Measurements from ENCODE around the gene ITIH1. TPM values are rescaled to one million over a fixed set of nuclear protein-coding genes. Genes with fewer than 3 reads are reported as not detected.

Gene ITIH1
- total and polyA plus RNA-seq, 9 of the 15 experiments (the other 6 are each of a cell fraction or from before 2014, with no cell fraction given): 0.31 TPM; not detected in 8

- TF ChIP-seq ZBTB40 (IDR thresholded peaks at IDR 0.05) (peak; percentile 63), ZBTB40 (CRISPR knock-in tag; IDR thresholded peaks at IDR 0.05) (no peak), CREB3L1 (IDR thresholded peaks at IDR 0.05; ENCODE audit: borderline replicate concordance, low read depth) (peak; percentile 65; the same call in 1 of the 2 replicates), CBX2 (IDR thresholded peaks at IDR 0.05; ENCODE audit: insufficient read depth, low read length, poor library complexity, severe bottlenecking) (no peak), SMAD1 (IDR thresholded peaks at IDR 0.05; ENCODE audit: low read depth, low read length, partially characterized antibody) (peak; percentile 85), RUNX1 (IDR thresholded peaks at IDR 0.05; ENCODE audit: low read depth) (no peak), THAP7 (CRISPR knock-in tag; IDR thresholded peaks at IDR 0.05) (no peak), ZBTB8A (IDR thresholded peaks at IDR 0.05; ENCODE audit: partially characterized antibody) (no peak), ZNF354B (CRISPR knock-in tag; IDR thresholded peaks at IDR 0.05) (no peak), TOE1 (IDR thresholded peaks at IDR 0.05; ENCODE audit: borderline replicate concordance) (no peak), TOE1 (CRISPR knock-in tag; IDR thresholded peaks at IDR 0.05; ENCODE audit: borderline replicate concordance, low read depth) (no peak), CHAMP1 (IDR thresholded peaks at IDR 0.05) (no peak), ZNF316 (IDR thresholded peaks at IDR 0.05) (peak; percentile 42), KLF10 (CRISPR knock-in tag; IDR thresholded peaks at IDR 0.05) (no peak)
Measured at GRCh38 chr3:52770496-52771333, 6.7 kb upstream of the ITIH1 start, which contains the start of gene NEK4 (continued).
